ENCODE measurements around the gene HSD11B1.

Gene HSD11B1

GRCh38 chr1:209704584-209704983, at the start of gene HSD11B1:
Gene HSD11B1, plus strand, starts transcription at chr1:209704846. Its CDS starts 97 bp downstream, at chr1:209704943.
- DNase-seq (ENCODE audit: low read depth) = no peak
- no peak within 1 kb of the TSS for H3K4me3 ChIP-seq (ENCODE audit: low read depth, low read length)
- TF ChIP-seq CTCF (IDR thresholded peaks at IDR 0.05; ENCODE audit: low read depth, low read length, missing control alignments) = no peak
- in situ Hi-C loops (cut with HindIII; ENCODE audit: low sequenced_read_pairs) = no loop called here

GRCh38 chr1:209655411-209656231, 49.0 kb upstream of the HSD11B1 start:
- no peak overlapping the region for H3K4me3 ChIP-seq (ENCODE audit: low read depth, low read length)
- no peak for TF ChIP-seq CTCF (IDR thresholded peaks at IDR 0.05; ENCODE audit: low read depth, low read length, missing control alignments)
- no peak for DNase-seq (ENCODE audit: low read depth)
- in situ Hi-C loops (cut with HindIII; ENCODE audit: low sequenced_read_pairs) = no loop called here

GRCh38 chr1:209657140-209657879, 47.3 kb upstream of the HSD11B1 start:
- H3K4me3 ChIP-seq (ENCODE audit: low read depth, low read length) = no peak overlapping the region
- in situ Hi-C loops (cut with HindIII; ENCODE audit: low sequenced_read_pairs) = no loop called here
- TF ChIP-seq CTCF (IDR thresholded peaks at IDR 0.05; ENCODE audit: low read depth, low read length, missing control alignments) = no peak
- no peak for DNase-seq (ENCODE audit: low read depth)

GRCh38 chr1:209657918-209658317, 46.7 kb upstream of the HSD11B1 start:
- in situ Hi-C loops (cut with HindIII; ENCODE audit: low sequenced_read_pairs) = no loop called here
- no peak overlapping the region for H3K4me3 ChIP-seq (ENCODE audit: low read depth, low read length)
- DNase-seq (ENCODE audit: low read depth) = no peak
- TF ChIP-seq CTCF (IDR thresholded peaks at IDR 0.05; ENCODE audit: low read depth, low read length, missing control alignments) = no peak

- DNase-seq (ENCODE audit: low read depth) = no peak
- in situ Hi-C loops (cut with HindIII; ENCODE audit: low sequenced_read_pairs) = no loop called here
- H3K4me3 ChIP-seq (ENCODE audit: low read depth, low read length) = no peak overlapping the region
- TF ChIP-seq CTCF (IDR thresholded peaks at IDR 0.05; ENCODE audit: low read depth, low read length, missing control alignments) = no peak
These were observed 44.7 kb upstream of the HSD11B1 start for GRCh38 chr1:209659909-209660308.

GRCh38 chr1:209661071-209661470, 43.6 kb upstream of the HSD11B1 start:
- no peak for DNase-seq (ENCODE audit: low read depth)
- no peak for TF ChIP-seq CTCF (IDR thresholded peaks at IDR 0.05; ENCODE audit: low read depth, low read length, missing control alignments)
- no peak overlapping the region for H3K4me3 ChIP-seq (ENCODE audit: low read depth, low read length)
- in situ Hi-C loops (cut with HindIII; ENCODE audit: low sequenced_read_pairs) = no loop called here

Measured in astrocyte of the cerebellum (primary cell).